GM19372 (cell line): Measurements from ENCODE around the gene PPP1R13B.

ENCODE experiments used
- ATAC-seq: cut with Tn5 transposase; IDR thresholded peaks from one replicate; pipeline ENCODE4 v1.9.1; 2021; ENCODE audit warnings: mild to moderate bottlenecking, low read depth, moderate library complexity; ENCODE audit not compliant: unreplicated experiment

Gene PPP1R13B

GRCh38 chr14:103734081-103734888 lies 113.1 kb downstream of the PPP1R13B start:
- ATAC-seq: no peak

GRCh38 chr14:103733651-103734050 lies 113.7 kb downstream of the PPP1R13B start:
- ATAC-seq: no peak

- ATAC-seq: no peak
Observed at GRCh38 chr14:103732868-103733620, 114.3 kb downstream of the PPP1R13B start.

- ATAC-seq: no peak
Observed at GRCh38 chr14:103731916-103732867, 115.2 kb downstream of the PPP1R13B start.

- ATAC-seq: no peak
Observed at GRCh38 chr14:103731481-103731880, 115.9 kb downstream of the PPP1R13B start.

GRCh38 chr14:103730490-103731035 lies 116.8 kb downstream of the PPP1R13B start:
- no peak for ATAC-seq

GRCh38 chr14:103729496-103730448 lies 117.6 kb downstream of the PPP1R13B start:
- no peak for ATAC-seq

GRCh38 chr14:103728721-103729120 lies 118.7 kb downstream of the PPP1R13B start:
- no peak for ATAC-seq

GRCh38 chr14:103728141-103728540 lies 119.2 kb downstream of the PPP1R13B start:
- ATAC-seq: no peak

GRCh38 chr14:103727313-103727980 lies 119.9 kb downstream of the PPP1R13B start:
- no peak for ATAC-seq

GRCh38 chr14:103726474-103726873 lies 120.9 kb downstream of the PPP1R13B start:
- no peak for ATAC-seq

- ATAC-seq: no peak
Observed at GRCh38 chr14:103725739-103726395, 121.5 kb downstream of the PPP1R13B start.

GRCh38 chr14:103725001-103725682 lies 122.2 kb downstream of the PPP1R13B start:
- ATAC-seq: no peak

- no peak for ATAC-seq
Observed at GRCh38 chr14:103724116-103724515, 123.3 kb downstream of the PPP1R13B start.

GRCh38 chr14:103723748-103724081 lies 123.7 kb downstream of the PPP1R13B start:
- no peak for ATAC-seq

GRCh38 chr14:103721334-103722120 lies 125.8 kb downstream of the PPP1R13B start:
- no peak for ATAC-seq

GRCh38 chr14:103719751-103720150 lies 127.6 kb downstream of the PPP1R13B start:
- no peak for ATAC-seq
